Measurements from ENCODE around the gene ALKAL2. TPM values are rescaled to one million over a fixed set of nuclear protein-coding genes. Genes with fewer than 3 reads are reported as not detected.

ALKAL2 gene
- total and polyA plus RNA-seq, 9 of the 15 experiments (the other 6 are each of a cell fraction or from before 2014, with no cell fraction given), result not detected

DNA sequence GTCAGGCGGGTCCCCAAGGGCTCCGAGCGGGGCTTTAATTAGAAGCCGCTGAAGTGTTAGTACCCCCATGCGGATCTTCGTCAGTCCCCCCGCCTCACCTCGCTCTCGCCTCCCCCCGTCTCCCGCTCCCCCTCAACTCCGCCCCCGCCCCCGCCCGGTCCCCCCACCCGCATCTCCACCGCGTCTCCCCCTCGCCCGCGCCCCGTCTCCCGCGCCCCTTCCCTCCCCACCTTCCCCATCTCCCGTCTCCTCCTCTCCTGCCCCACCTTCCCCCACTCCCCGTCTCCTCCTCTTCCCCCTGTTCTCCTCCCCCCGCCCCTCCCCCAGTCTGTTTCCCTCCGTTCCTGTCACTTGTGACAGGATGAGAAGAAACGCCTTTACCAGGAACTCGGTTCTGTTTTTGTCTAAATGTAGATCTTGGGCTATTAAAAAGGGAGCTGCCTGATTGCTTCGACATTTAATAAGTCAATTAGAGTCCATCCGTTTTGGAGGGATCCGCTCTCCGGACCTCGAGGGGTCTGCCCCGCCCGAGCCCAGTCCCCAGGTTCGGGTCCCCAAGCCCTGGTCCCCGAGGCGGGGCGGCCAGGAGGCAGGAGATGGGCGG is 969 bp upstream of the ALKAL2 start:
- no TSS peak for BruUV-seq (replicated peaks)
- intact Hi-C loops (cut with micrococcal nuclease) (no loop called here), in situ Hi-C loops (cut with MboI) (no loop called here)
- Histone ChIP-seq H2AFZ (ENCODE audit: low read depth, low read length) (no peak overlapping the region), H3K9me1 (ENCODE audit: control insufficient read depth, insufficient read depth, low read length) (no peaks in the 10 kb centered on the region), H3K27ac (ENCODE audit: extremely low read depth, low read depth, low read length) (no peak overlapping the region), H3K4me3 (no peak overlapping the region), H3K4me1 (replicated peaks in 1 of 2; ENCODE audit: control insufficient read depth in 2 of 2, insufficient read depth in 2 of 2, low read length in 2 of 2) (peaks cover 0 to 13% of the 10 kb centered on the region in 2 experiments; a peak in 3 of 5 replicates), H3K79me2 (ENCODE audit: control insufficient read depth, insufficient read depth, low read length) (no peaks in the 10 kb centered on the region), H3K4me2 (ENCODE audit: insufficient read depth, low read length) (no peak overlapping the region), H4K20me1 (replicated peaks; ENCODE audit: control insufficient read depth, insufficient read depth, low read length) (no peaks in the 10 kb centered on the region), H3K27me3 (ENCODE audit: control insufficient read depth in 2 of 2, insufficient read depth in 2 of 2, low read length in 2 of 2) (no peaks in the 10 kb centered on the region), H3K9ac (ENCODE audit: insufficient read depth in 1 of 2, low read depth in 2 of 2, low read length in 2 of 2) (no peak overlapping the region), H3K9me3 (replicated peaks; ENCODE audit: control insufficient read depth, insufficient read depth, low read depth, low read length) (no peaks in the 10 kb centered on the region), H3K36me3 (ENCODE audit: control insufficient read depth, insufficient read depth, low read length) (no peaks in the 10 kb centered on the region)
- ChIA-PET CTCF (ENCODE audit: low intra/inter-chr PET ratio) (interaction anchor here (2.3 to 2.9 kb wide), 2 partner anchors 42 to 117 kb away, joined by 13 to 34 read pairs; no protein-coding TSS in a partner anchor), POLR2A (interaction anchor here (0.6 kb wide), 1 partner anchor 269 kb away, joined by 3 read pairs; no protein-coding TSS in a partner anchor)
- 40% methylated on average over 1 of the region's 42 CpGs for WGBS (ENCODE audit: insufficient coverage, low coverage, missing lambda C conversion rate)
- no peak for FAIRE-seq
- DNase-seq (ENCODE audit: extremely low read depth in 1 of 4, low spot score in 3 of 4), result no peak
- TF ChIP-seq, protein P1, sequence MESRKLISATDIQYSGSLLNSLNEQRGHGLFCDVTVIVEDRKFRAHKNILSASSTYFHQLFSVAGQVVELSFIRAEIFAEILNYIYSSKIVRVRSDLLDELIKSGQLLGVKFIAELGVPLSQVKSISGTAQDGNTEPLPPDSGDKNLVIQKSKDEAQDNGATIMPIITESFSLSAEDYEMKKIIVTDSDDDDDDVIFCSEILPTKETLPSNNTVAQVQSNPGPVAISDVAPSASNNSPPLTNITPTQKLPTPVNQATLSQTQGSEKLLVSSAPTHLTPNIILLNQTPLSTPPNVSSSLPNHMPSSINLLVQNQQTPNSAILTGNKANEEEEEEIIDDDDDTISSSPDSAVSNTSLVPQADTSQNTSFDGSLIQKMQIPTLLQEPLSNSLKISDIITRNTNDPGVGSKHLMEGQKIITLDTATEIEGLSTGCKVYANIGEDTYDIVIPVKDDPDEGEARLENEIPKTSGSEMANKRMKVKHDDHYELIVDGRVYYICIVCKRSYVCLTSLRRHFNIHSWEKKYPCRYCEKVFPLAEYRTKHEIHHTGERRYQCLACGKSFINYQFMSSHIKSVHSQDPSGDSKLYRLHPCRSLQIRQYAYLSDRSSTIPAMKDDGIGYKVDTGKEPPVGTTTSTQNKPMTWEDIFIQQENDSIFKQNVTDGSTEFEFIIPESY (CRISPR knock-in tag; IDR thresholded peaks at IDR 0.05), result no peak
- TF ChIP-seq EGR1 (conservative IDR thresholded peaks at IDR 0.05) (no peak), ZNF408 (CRISPR knock-in tag; IDR thresholded peaks at IDR 0.05; ENCODE audit: low read depth) (no peak), ZNF133 (CRISPR knock-in tag; IDR thresholded peaks at IDR 0.05) (no peak), ZFP30 (CRISPR knock-in tag; IDR thresholded peaks at IDR 0.05; ENCODE audit: borderline replicate concordance) (no peak), RFX1 (IDR thresholded peaks at IDR 0.05) (no peak), RBM39 (optimal IDR thresholded peaks at IDR 0.05; ENCODE audit: low read depth, low read length) (no peak)
- TF ChIP-seq, protein P2, sequence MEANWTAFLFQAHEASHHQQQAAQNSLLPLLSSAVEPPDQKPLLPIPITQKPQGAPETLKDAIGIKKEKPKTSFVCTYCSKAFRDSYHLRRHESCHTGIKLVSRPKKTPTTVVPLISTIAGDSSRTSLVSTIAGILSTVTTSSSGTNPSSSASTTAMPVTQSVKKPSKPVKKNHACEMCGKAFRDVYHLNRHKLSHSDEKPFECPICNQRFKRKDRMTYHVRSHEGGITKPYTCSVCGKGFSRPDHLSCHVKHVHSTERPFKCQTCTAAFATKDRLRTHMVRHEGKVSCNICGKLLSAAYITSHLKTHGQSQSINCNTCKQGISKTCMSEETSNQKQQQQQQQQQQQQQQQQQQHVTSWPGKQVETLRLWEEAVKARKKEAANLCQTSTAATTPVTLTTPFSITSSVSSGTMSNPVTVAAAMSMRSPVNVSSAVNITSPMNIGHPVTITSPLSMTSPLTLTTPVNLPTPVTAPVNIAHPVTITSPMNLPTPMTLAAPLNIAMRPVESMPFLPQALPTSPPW (CRISPR knock-in tag; IDR thresholded peaks at IDR 0.05), result no peak
- no peak for ATAC-seq
